Adrenal gland (tissue), 12 donors: ENCODE measurements around the gene SETX. TPM values are rescaled to one million over a fixed set of nuclear protein-coding genes. Genes with fewer than 3 reads are reported as not detected.

Experiments used
- DNase-seq, 7 donors: peaks; one replicate each; pipeline ENCODE4 v3.0.0-alpha.2; 2019 to 2020
- H3K27ac ChIP-seq, 5 donors: fragments of 200-600 bp; sonication (generic) in 4 of 5; 1 replicate in 3 of 5; 2 replicates in 2 of 5; pipeline versions ENCODE4 v1.5.1 to v1.8.0; 2016 to 2020; ENCODE audit warnings: mild to moderate bottlenecking in 1 of 5
- H3K27me3 ChIP-seq: fragments of 200-600 bp; 2 replicates; pipeline ENCODE4 v1.8.0; 2021
- H3K36me3 ChIP-seq, 2 donors: fragments of 200-600 bp; replicated peaks in 1 of 2; 1 replicate in 1 of 2; 2 replicates in 1 of 2; pipeline versions ENCODE4 v1.5.1 to v1.8.0; 2018 to 2022
- H3K4me1 ChIP-seq, 2 donors: fragments of 200-600 bp; replicated peaks in 1 of 2; 1 replicate in 1 of 2; 2 replicates in 1 of 2; pipeline versions ENCODE4 v1.5.1 to v1.8.0; 2018 to 2021
- H3K4me3 ChIP-seq, 4 donors: fragments of 200-600 bp; sonication (generic) in 3 of 4; one replicate each; pipeline ENCODE4 v1.5.1; 2016 to 2018
- H3K9me3 ChIP-seq, 3 donors: fragments of 200-600 bp; sonication (generic) in 1 of 3; replicated peaks in 1 of 3; 1 replicate in 2 of 3; 2 replicates in 1 of 3; pipeline versions ENCODE4 v1.5.1 to v1.8.0; 2016 to 2021
- CTCF ChIP-seq, 6 experiments: fragments of 450-650 bp in 4 of 6; fragments of 200-600 bp in 2 of 6; sonication (generic) in 1 of 6; IDR thresholded peaks; 1 replicate in 5 of 6; 2 replicates in 1 of 6; pipeline versions ENCODE4 v1.5.1 to v1.8.0; 2016 to 2021; ENCODE audit warnings: antibody characterized with exemption in 6 of 6, mild to moderate bottlenecking in 2 of 6, moderate library complexity in 1 of 6
- POLR2A ChIP-seq, 2 donors: fragments of 450-650 bp; IDR thresholded peaks; one replicate each; pipeline ENCODE4 v1.6.1; 2017; ENCODE audit warnings: antibody characterized with exemption in 2 of 2, mild to moderate bottlenecking in 2 of 2, moderate library complexity in 1 of 2
- WGBS, 4 donors: extraction: QIAGEN DNeasy Blood & Tissue Kit in 2 of 4; methylation state at CpG; one replicate each; pipeline versions ENCODE4 v1.1.5 to v1.1.7; 2013 to 2017; 5-methylcytosine and 5-hydroxymethylcytosine counted together
- intact Hi-C, 2 donors: fragments of 100-400 bp; cut with DNase I; formaldehyde crosslinking; loops; one replicate each; pipeline versions ENCODE4 v1.14.1 to v1.15.0; 2022 to 2023
- polyA plus RNA-seq, 3 donors: library from polyadenylated mRNA; stranded (reverse); fragments of 200-250 nt in 2 of 3; fragments of 350-450 nt in 1 of 3; fragmentation: Illumina TruSeq in 1 of 3; extraction: RNeasy Lipid Tissue Mini Kit (QIAGEN cat#74804) in 1 of 3; gene quantifications; one replicate each; pipeline ENCODE4 v1.2.3, GENCODE V29; 2013 to 2014
- total RNA-seq, 9 donors: library from RNA; depleted of rRNA in 4 of 9; stranded (reverse); fragments of >200 nt in 4 of 9; fragments of 120-200 nt in 1 of 9; fragmentation: NEBNext Ultra II Directional in 1 of 9; extraction: Animal tissue kit (Norgen Biotek cat#: 25700) in 1 of 9; gene quantifications; one replicate each; pipeline versions ENCODE4 v1.1.0 to v1.2.4, GENCODE V29; 2013 to 2023
- donor health status: healthy with polysubstance abuse.
- donor health status: Bipolar disorder and iron deficiency.
- donor health status: DM: yes; HTN: yes; CAD: no.
- donor health status: DM: no; HTN: no; CAD: no.
- donor health status: DM: no; HTN: no; CAD: no.
- donor health status: DM: yes; HTN: yes; CAD: no.

Gene SETX
- total and polyA plus RNA-seq, 12 donors, result 20.3 to 71.7 (median 42.6) TPM

- Histone ChIP-seq H3K4me3 (no peak overlapping the region), H3K4me1 (no peaks in the 10 kb centered on the region), H3K9me3 (no peaks in the 10 kb centered on the region), H3K27me3 (no peaks in the 10 kb centered on the region), H3K27ac (no peak overlapping the region), H3K36me3 (peaks cover 0 to 84% of the 10 kb centered on the region in 2 donors)
- intact Hi-C loops, result no loop called here
- DNase-seq, result no peak
- WGBS, 4 donors, result 71 to 78% (median 73%) methylated on average over 11 of the region's 11 CpGs
- TF ChIP-seq CTCF (IDR thresholded peaks at IDR 0.05), result no peak
- TF ChIP-seq POLR2A (IDR thresholded peaks at IDR 0.05), result no peak
Observed at GRCh38 chr9:132395560-132395959, 40.8 kb upstream of the SETX start.

DNA sequence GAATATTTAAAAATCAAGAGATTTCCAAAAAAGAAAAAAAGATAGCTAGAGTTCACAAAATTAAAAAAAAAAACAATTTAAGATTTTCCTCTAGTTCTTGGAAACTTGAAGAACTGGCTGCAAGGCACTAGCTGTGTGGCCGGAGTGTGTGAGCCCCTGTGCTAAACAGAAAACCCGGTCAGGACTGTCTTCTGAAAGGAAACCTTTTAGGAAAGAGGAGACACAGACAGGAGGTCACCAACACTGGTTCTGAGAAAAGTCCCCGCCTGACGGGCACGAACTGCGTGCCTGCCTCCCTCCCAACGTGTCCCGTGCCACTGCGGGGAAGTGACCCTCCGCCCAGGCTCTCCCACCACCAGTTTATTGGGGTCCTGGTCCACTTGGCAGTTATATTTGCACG lies 36.7 kb upstream of the SETX start:
- Histone ChIP-seq H3K27me3 (no peaks in the 10 kb centered on the region), H3K4me1 (no peaks in the 10 kb centered on the region), H3K4me3 (no peak overlapping the region), H3K9me3 (no peaks in the 10 kb centered on the region), H3K36me3 (peaks cover 0 to 90% of the 10 kb centered on the region in 2 donors), H3K27ac (no peak overlapping the region)
- no peak for TF ChIP-seq CTCF (IDR thresholded peaks at IDR 0.05)
- no peak for TF ChIP-seq POLR2A (IDR thresholded peaks at IDR 0.05)
- no peak for DNase-seq
- intact Hi-C loops, result no loop called here
- WGBS, 4 donors, result 92 to 95% (median 94%) methylated on average over 11 of the region's 11 CpGs

- TF ChIP-seq CTCF (IDR thresholded peaks at IDR 0.05), result no peak
- TF ChIP-seq POLR2A (IDR thresholded peaks at IDR 0.05), result no peak
- Histone ChIP-seq H3K9me3 (no peaks in the 10 kb centered on the region), H3K27me3 (no peaks in the 10 kb centered on the region), H3K36me3 (peaks cover 0 to 90% of the 10 kb centered on the region in 2 donors), H3K4me1 (no peaks in the 10 kb centered on the region), H3K27ac (no peak overlapping the region), H3K4me3 (no peak overlapping the region)
- WGBS, 4 donors, result 80 to 86% (median 81%) methylated on average over 7 of the region's 7 CpGs
- DNase-seq, result no peak
- intact Hi-C loops, result no loop called here
Observed at GRCh38 chr9:132390966-132391365, 36.2 kb upstream of the SETX start.

DNA sequence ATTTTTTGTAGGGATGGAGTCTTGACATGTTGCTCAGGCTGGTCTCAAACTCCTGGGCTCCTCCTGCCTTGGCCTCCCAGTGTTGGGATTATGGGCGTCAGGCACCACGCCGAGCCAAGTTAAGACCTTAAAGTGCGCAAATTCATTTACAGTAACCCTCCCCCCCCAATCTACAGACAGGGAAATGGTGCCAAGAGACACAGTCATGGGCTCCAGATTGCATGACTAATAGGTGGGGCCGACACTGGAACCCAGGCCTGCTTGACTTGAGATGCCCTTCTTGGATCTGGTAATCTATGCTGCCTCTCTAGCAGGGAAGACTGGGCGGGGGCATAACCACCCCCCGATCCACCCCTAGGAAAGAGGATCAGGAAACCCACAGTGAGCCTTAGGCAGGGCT lies 32.3 kb upstream of the SETX start:
- WGBS, 4 donors, result 92 to 99% (median 95%) methylated on average over 5 to 7 of the region's 7 CpGs
- Histone ChIP-seq H3K4me3 (no peak overlapping the region), H3K27ac (no peak overlapping the region), H3K4me1 (no peaks in the 10 kb centered on the region), H3K36me3 (peaks cover 0 to 79% of the 10 kb centered on the region in 2 donors), H3K27me3 (no peaks in the 10 kb centered on the region), H3K9me3 (no peaks in the 10 kb centered on the region)
- TF ChIP-seq POLR2A (IDR thresholded peaks at IDR 0.05) (no peak), CTCF (IDR thresholded peaks at IDR 0.05) (no peak)
- no peak for DNase-seq
- intact Hi-C loops, result no loop called here
